Thyroid gland (tissue), 4 donors: Measurements from ENCODE around the gene GLI2. TPM values are rescaled to one million over a fixed set of nuclear protein-coding genes. Genes with fewer than 3 reads are reported as not detected.

Experiments
- DNase-seq, 2 donors: peaks; one replicate each; pipeline ENCODE4 v3.0.0-alpha.2; 2019
- H3K27ac ChIP-seq, 3 donors: fragments of 200-600 bp; sonication (generic); 1 replicate in 2 of 3; 2 replicates in 1 of 3; pipeline ENCODE4 v1.5.1; 2016 to 2019; ENCODE audit warnings: mild to moderate bottlenecking in 1 of 3, moderate library complexity in 1 of 3
- H3K27me3 ChIP-seq: fragments of 200-600 bp; sonication (generic); one replicate; pipeline ENCODE4 v1.5.1; 2019
- H3K36me3 ChIP-seq, 2 donors: fragments of 200-600 bp; sonication (generic); one replicate each; pipeline ENCODE4 v1.5.1; 2016 to 2019
- H3K4me1 ChIP-seq, 2 donors: fragments of 200-600 bp; sonication (generic); one replicate each; pipeline ENCODE4 v1.5.1; 2017 to 2019
- H3K4me3 ChIP-seq, 3 donors: fragments of 200-600 bp; sonication (generic); replicated peaks in 1 of 3; 1 replicate in 2 of 3; 2 replicates in 1 of 3; pipeline ENCODE4 v1.5.1; 2016; ENCODE audit warnings: mild to moderate bottlenecking in 1 of 3
- H3K9me3 ChIP-seq: fragments of 200-600 bp; sonication (generic); one replicate; pipeline ENCODE4 v1.5.1; 2017
- CTCF ChIP-seq, 6 experiments: fragments of 200-600 bp in 3 of 6; fragments of 450-650 bp in 3 of 6; sonication (generic) in 3 of 6; IDR thresholded peaks; one replicate each; pipeline ENCODE4 v1.5.1; 2016 to 2019; ENCODE audit warnings: antibody characterized with exemption in 6 of 6, mild to moderate bottlenecking in 2 of 6, inconsistent platforms in 1 of 6, moderate library complexity in 1 of 6
- POLR2A ChIP-seq, 2 donors: fragments of 450-650 bp; IDR thresholded peaks; one replicate each; pipeline ENCODE4 v1.6.1; 2017; ENCODE audit warnings: antibody characterized with exemption in 2 of 2, mild to moderate bottlenecking in 2 of 2, moderate library complexity in 1 of 2
- WGBS, 2 donors: methylation state at CpG; one replicate each; pipeline ENCODE4 v1.1.5; 2017; 5-methylcytosine and 5-hydroxymethylcytosine counted together
- intact Hi-C: fragments of 100-400 bp; cut with DNase I; formaldehyde crosslinking; loops from one replicate; pipeline ENCODE4 v1.15.1; 2023
- total RNA-seq, 4 donors: library from RNA; depleted of rRNA; stranded (reverse); fragments of >200 nt; gene quantifications; one replicate each; pipeline ENCODE4 v1.2.3, GENCODE V29; 2016

The GLI2 gene
- total RNA-seq, 4 donors from 2014 or later, result 1.1 to 1.4 (median 1.3) TPM

- Histone ChIP-seq H3K27ac (no peak overlapping the region), H3K4me3 (no peak overlapping the region), H3K27me3 (no peaks in the 10 kb centered on the region), H3K9me3 (no peaks in the 10 kb centered on the region), H3K4me1 (peaks cover 5 to 9% of the 10 kb centered on the region in 2 donors), H3K36me3 (no peaks in the 10 kb centered on the region)
- 94 to 100% methylated on average over 3 to 5 of the region's 6 CpGs for WGBS, 2 donors
- DNase-seq, result no peak
- TF ChIP-seq CTCF (IDR thresholded peaks at IDR 0.05), result no peak
- TF ChIP-seq POLR2A (IDR thresholded peaks at IDR 0.05), result no peak
- intact Hi-C loops, result no loop called here
Observed at GRCh38 chr2:120745420-120746111, 9.9 kb downstream of the GLI2 start.

GRCh38 chr2:120746144-120746543 lies 10.5 kb downstream of the GLI2 start:
- no peaks in the 10 kb centered on the region for H3K9me3 ChIP-seq
- no peak for DNase-seq
- H3K27ac ChIP-seq, result no peak overlapping the region
- 77 to 99% methylated on average over 4 of the region's 4 CpGs for WGBS, 2 donors
- H3K27me3 ChIP-seq, result no peaks in the 10 kb centered on the region
- no peak overlapping the region for H3K4me3 ChIP-seq
- H3K4me1 ChIP-seq, result peaks cover 5 to 9% of the 10 kb centered on the region in 2 donors
- intact Hi-C loops, result no loop called here
- no peaks in the 10 kb centered on the region for H3K36me3 ChIP-seq
- TF ChIP-seq POLR2A (IDR thresholded peaks at IDR 0.05) (no peak), CTCF (IDR thresholded peaks at IDR 0.05) (no peak)

GRCh38 chr2:120747281-120747680 lies 11.6 kb downstream of the GLI2 start:
- H3K4me1 ChIP-seq, result peaks cover 0 to under 1% of the 10 kb centered on the region in 2 donors
- no peak overlapping the region for H3K4me3 ChIP-seq
- no peaks in the 10 kb centered on the region for H3K36me3 ChIP-seq
- 96 to 100% methylated on average over 2 of the region's 2 CpGs for WGBS, 2 donors
- intact Hi-C loops, result no loop called here
- no peak overlapping the region for H3K27ac ChIP-seq
- no peaks in the 10 kb centered on the region for H3K9me3 ChIP-seq
- TF ChIP-seq CTCF (IDR thresholded peaks at IDR 0.05) (no peak), POLR2A (IDR thresholded peaks at IDR 0.05) (no peak)
- no peak for DNase-seq
- no peaks in the 10 kb centered on the region for H3K27me3 ChIP-seq

- H3K27me3 ChIP-seq, result no peaks in the 10 kb centered on the region
- no peaks in the 10 kb centered on the region for H3K9me3 ChIP-seq
- H3K27ac ChIP-seq, result no peak overlapping the region
- intact Hi-C loops, result no loop called here
- DNase-seq, result no peak
- 97% methylated on average over 7 of the region's 7 CpGs for WGBS, 2 donors
- no peak for TF ChIP-seq CTCF (IDR thresholded peaks at IDR 0.05)
- TF ChIP-seq POLR2A (IDR thresholded peaks at IDR 0.05), result no peak
- no peak overlapping the region for H3K4me3 ChIP-seq
- H3K36me3 ChIP-seq, result no peaks in the 10 kb centered on the region
- H3K4me1 ChIP-seq, result no peaks in the 10 kb centered on the region
Observed at GRCh38 chr2:120747706-120748105, 12.0 kb downstream of the GLI2 start.

GRCh38 chr2:120748310-120748709 lies 12.6 kb downstream of the GLI2 start:
- intact Hi-C loops, result no loop called here
- no peak for TF ChIP-seq CTCF (IDR thresholded peaks at IDR 0.05)
- TF ChIP-seq POLR2A (IDR thresholded peaks at IDR 0.05), result no peak
- no peaks in the 10 kb centered on the region for H3K36me3 ChIP-seq
- no peaks in the 10 kb centered on the region for H3K9me3 ChIP-seq
- no peak for DNase-seq
- H3K27me3 ChIP-seq, result no peaks in the 10 kb centered on the region
- H3K4me1 ChIP-seq, result no peaks in the 10 kb centered on the region
- no peak overlapping the region for H3K4me3 ChIP-seq
- WGBS, 2 donors, result 88 to 97% methylated on average over 2 to 3 of the region's 3 CpGs
- H3K27ac ChIP-seq, result no peak overlapping the region
